Prostate gland (tissue), 2 donors: ENCODE data around the gene OR52R1.

Experiments
- CTCF ChIP-seq, 4 experiments: fragments of 200-600 bp in 2 of 4; fragments of 450-650 bp in 2 of 4; sonication (generic) in 2 of 4; IDR thresholded peaks; 1 replicate in 3 of 4; 2 replicates in 1 of 4; pipeline ENCODE4 v1.5.1; 2016 to 2019; ENCODE audit warnings: antibody characterized with exemption in 4 of 4, mild to moderate bottlenecking in 2 of 4, moderate library complexity in 2 of 4
- POLR2A ChIP-seq: fragments of 450-650 bp; IDR thresholded peaks from one replicate; pipeline ENCODE4 v1.6.1; 2016; ENCODE audit warnings: antibody characterized with exemption, mild to moderate bottlenecking

- TF ChIP-seq CTCF (IDR thresholded peaks at IDR 0.05) (no peak), POLR2A (no peak)
Observed at GRCh38 chr11:4848908-4849532, 44.8 kb upstream of the OR52R1 start, which contains the start of gene OR51S1.
